Kidney (tissue), 14 donors: Measurements from ENCODE around the gene OXTR. TPM values are rescaled to one million over a fixed set of nuclear protein-coding genes. Genes with fewer than 3 reads are reported as not detected.

Experiments used
- DNase-seq, 5 donors: peaks; one replicate each; pipeline ENCODE4 v3.0.0-alpha.2; 2013 to 2020
- FAIRE-seq: peaks from 2 replicates; lab custom pipeline; 2012; peaks lifted over from hg19 to GRCh38; lab: Jason Lieb, UNC
- H3K27ac ChIP-seq, 2 donors: one replicate each; pipeline ENCODE4 v1.7.0; 2013; ENCODE audit warnings: low read depth in 2 of 2, low read length in 2 of 2, inconsistent platforms in 1 of 2
- H3K27me3 ChIP-seq: one replicate; pipeline ENCODE4 v1.7.1; 2013; ENCODE audit warnings: low read length, inconsistent platforms; ENCODE audit not compliant: control insufficient read depth, insufficient read depth
- H3K36me3 ChIP-seq, 3 donors: one replicate each; pipeline versions ENCODE4 v1.7.0 to v1.7.1; 2013; ENCODE audit warnings: low read length in 3 of 3, control low read depth in 1 of 3, inconsistent platforms in 1 of 3; ENCODE audit not compliant: insufficient read depth in 3 of 3, control insufficient read depth in 2 of 3
- H3K4me1 ChIP-seq, 3 donors: one replicate each; pipeline versions ENCODE4 v1.7.0 to v1.7.1; 2013; ENCODE audit warnings: low read length in 3 of 3, inconsistent platforms in 1 of 3, low read depth in 1 of 3; ENCODE audit not compliant: control insufficient read depth in 2 of 3, insufficient read depth in 2 of 3
- H3K4me3 ChIP-seq, 3 donors: one replicate each; pipeline versions ENCODE4 v1.7.0 to v1.8.1; 2013; ENCODE audit warnings: low read length in 3 of 3, control low read depth in 1 of 3, inconsistent platforms in 1 of 3
- H3K9ac ChIP-seq, 3 donors: one replicate each; pipeline versions ENCODE4 v1.7.0 to v1.7.1; 2013; ENCODE audit warnings: low read length in 3 of 3, control low read depth in 1 of 3, inconsistent platforms in 1 of 3
- H3K9me3 ChIP-seq, 3 donors: one replicate each; pipeline versions ENCODE4 v1.7.0 to v1.7.1; 2013; ENCODE audit warnings: low read length in 3 of 3, control low read depth in 1 of 3, inconsistent platforms in 1 of 3; ENCODE audit not compliant: control insufficient read depth in 2 of 3, insufficient read depth in 1 of 3
- intact Hi-C: fragments of 100-400 bp; cut with DNase I; formaldehyde crosslinking; loops from one replicate; pipeline ENCODE4 v1.11.1; 2022
- polyA plus RNA-seq: library from polyadenylated mRNA; stranded (reverse); fragments of 350-450 nt; fragmentation: Illumina TruSeq; extraction: RNeasy Lipid Tissue Mini Kit (QIAGEN cat#74804); gene quantifications from one replicate; pipeline ENCODE4 v1.2.3, GENCODE V29; 2014; ENCODE audit warnings: low read depth, low replicate concordance; ENCODE audit not compliant: insufficient read depth
- total RNA-seq: library from RNA; stranded (reverse); fragmentation: NEBNext Ultra II Directional; extraction: Animal tissue kit (Norgen Biotek cat#: 25700); gene quantifications from one replicate; pipeline ENCODE4 v1.2.1, GENCODE V29; 2021
- TF ChIP-seq, protein P1 (sequence below): IDR thresholded peaks from 3 replicates; pipeline ENCODE4 v1.5.1; 2012; ENCODE audit warnings: mild to moderate bottlenecking, moderate library complexity, borderline replicate concordance; ENCODE audit not compliant: insufficient read depth; ENCODE audit errors: extremely low read depth
- donor health status: control.
- donor health status: control.
- donor health status: control.
- donor health status: control.
- donor health status: control.
- donor health status: DM: yes; HTN: yes; CAD: no.
- donor health status: Normal renal cell carcinoma (clear cell type).

Gene OXTR
- total and polyA plus RNA-seq, 2 donors from 2014 or later, result 0.39 to 1.2 TPM

GRCh38 chr3:8777201-8777977 is 8.0 kb upstream of the OXTR start:
- TF ChIP-seq, protein P1, sequence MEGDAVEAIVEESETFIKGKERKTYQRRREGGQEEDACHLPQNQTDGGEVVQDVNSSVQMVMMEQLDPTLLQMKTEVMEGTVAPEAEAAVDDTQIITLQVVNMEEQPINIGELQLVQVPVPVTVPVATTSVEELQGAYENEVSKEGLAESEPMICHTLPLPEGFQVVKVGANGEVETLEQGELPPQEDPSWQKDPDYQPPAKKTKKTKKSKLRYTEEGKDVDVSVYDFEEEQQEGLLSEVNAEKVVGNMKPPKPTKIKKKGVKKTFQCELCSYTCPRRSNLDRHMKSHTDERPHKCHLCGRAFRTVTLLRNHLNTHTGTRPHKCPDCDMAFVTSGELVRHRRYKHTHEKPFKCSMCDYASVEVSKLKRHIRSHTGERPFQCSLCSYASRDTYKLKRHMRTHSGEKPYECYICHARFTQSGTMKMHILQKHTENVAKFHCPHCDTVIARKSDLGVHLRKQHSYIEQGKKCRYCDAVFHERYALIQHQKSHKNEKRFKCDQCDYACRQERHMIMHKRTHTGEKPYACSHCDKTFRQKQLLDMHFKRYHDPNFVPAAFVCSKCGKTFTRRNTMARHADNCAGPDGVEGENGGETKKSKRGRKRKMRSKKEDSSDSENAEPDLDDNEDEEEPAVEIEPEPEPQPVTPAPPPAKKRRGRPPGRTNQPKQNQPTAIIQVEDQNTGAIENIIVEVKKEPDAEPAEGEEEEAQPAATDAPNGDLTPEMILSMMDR, result no peak

GRCh38 chr3:8776406-8776805 is 7.0 kb upstream of the OXTR start:
- no peaks in the 10 kb centered on the region for H3K9me3 ChIP-seq
- intact Hi-C loops, result no loop called here
- no peak for FAIRE-seq
- TF ChIP-seq, protein P1, result no peak
- no peaks in the 10 kb centered on the region for H3K27me3 ChIP-seq
- H3K27ac ChIP-seq, result no peak overlapping the region
- no peak overlapping the region for H3K9ac ChIP-seq
- H3K36me3 ChIP-seq, result no peaks in the 10 kb centered on the region
- no peaks in the 10 kb centered on the region for H3K4me1 ChIP-seq
- H3K4me3 ChIP-seq, result no peak overlapping the region
- DNase-seq, result no peak

More at GRCh38 chr3:8777201-8777977, 8.0 kb upstream of the OXTR start:
- Histone ChIP-seq H3K9ac (no peak overlapping the region), H3K9me3 (no peaks in the 10 kb centered on the region), H3K36me3 (no peaks in the 10 kb centered on the region), H3K27me3 (no peaks in the 10 kb centered on the region), H3K4me1 (no peaks in the 10 kb centered on the region), H3K27ac (no peak overlapping the region), H3K4me3 (no peak overlapping the region)
- DNase-seq (no peak), FAIRE-seq (no peak)
- intact Hi-C loops, result no loop called here

DNA sequence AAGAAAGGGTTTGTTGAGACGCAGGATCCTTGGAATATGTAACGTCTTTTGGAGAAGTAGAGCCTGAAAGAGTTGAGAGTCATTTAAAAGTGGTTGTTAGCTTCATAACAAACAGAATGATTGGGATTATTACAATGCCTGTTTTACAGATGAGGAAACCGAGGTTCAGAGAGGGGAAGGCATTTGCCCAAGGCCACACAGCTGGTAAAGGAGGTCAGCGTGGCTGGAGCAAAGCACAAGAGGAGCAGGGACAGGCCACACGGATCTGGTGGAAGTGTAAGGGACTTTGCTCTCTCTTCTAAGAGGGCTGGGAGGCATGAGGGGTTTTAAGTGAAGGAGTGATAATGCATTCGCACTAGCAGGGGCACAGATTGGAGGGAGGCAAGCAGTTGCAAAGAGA is 6.2 kb upstream of the OXTR start:
- Histone ChIP-seq H3K36me3 (no peaks in the 10 kb centered on the region), H3K9ac (no peak overlapping the region), H3K4me1 (no peaks in the 10 kb centered on the region), H3K4me3 (no peak overlapping the region), H3K27me3 (no peaks in the 10 kb centered on the region), H3K27ac (no peak overlapping the region), H3K9me3 (no peaks in the 10 kb centered on the region)
- DNase-seq, result no peak
- TF ChIP-seq, protein P1, result no peak
- no peak for FAIRE-seq
- intact Hi-C loops, result no loop called here
